CD4-positive, alpha-beta T cell (primary cell): ENCODE measurements around the gene TTC34. TPM values are rescaled to one million over a fixed set of nuclear protein-coding genes. Genes with fewer than 3 reads are reported as not detected.

Experiments
- ATAC-seq: fragments of 200-7000 bp; cut with Tn5 transposase; one replicate; pipeline ENCODE4 v1.10.0; 2022; ENCODE audit warnings: mild to moderate bottlenecking; ENCODE audit not compliant: poor library complexity
- CTCF ChIA-PET: fragments of 350-600 bp; sonication (Branson Sonifier 250); formaldehyde crosslinking; loops from one replicate; lab custom pipeline; 2021; ENCODE audit warnings: antibody characterized with exemption, inconsistent platforms; lab: Charles Lee
- POLR2A ChIA-PET: fragments of 350-600 bp; sonication (Branson Sonifier 250); formaldehyde crosslinking; loops from one replicate; lab custom pipeline; 2021; ENCODE audit warnings: antibody characterized with exemption, inconsistent platforms; lab: Charles Lee
- DNase-seq, 14 experiments: peaks; one replicate each; pipeline ENCODE4 v3.0.0-alpha.2; 2013 to 2020; ENCODE audit warnings: mixed read lengths in 2 of 14
- H3K27ac ChIP-seq, 2 donors: one replicate each; pipeline versions ENCODE4 v1.5.1 to v1.7.0; 2013; ENCODE audit warnings: low read length in 2 of 2, low read depth in 1 of 2, mild to moderate bottlenecking in 1 of 2
- H3K27me3 ChIP-seq, 2 experiments: 1 replicate in 1 of 2; 2 replicates in 1 of 2; pipeline versions ENCODE4 v1.6.1 to v1.7.0; 2013; ENCODE audit warnings: low read length in 2 of 2, control low read depth in 1 of 2, mild to moderate bottlenecking in 1 of 2, moderate library complexity in 1 of 2; ENCODE audit not compliant: insufficient read depth in 2 of 2, control insufficient read depth in 1 of 2
- H3K36me3 ChIP-seq: one replicate; pipeline ENCODE4 v1.6.1; 2013; ENCODE audit warnings: low read length, control low read depth; ENCODE audit not compliant: insufficient read depth
- H3K4me1 ChIP-seq: one replicate; pipeline ENCODE4 v1.6.1; 2013; ENCODE audit warnings: low read length, control low read depth; ENCODE audit not compliant: insufficient read depth
- H3K4me3 ChIP-seq: one replicate; pipeline ENCODE4 v1.5.1; 2013; ENCODE audit warnings: mild to moderate bottlenecking, low read length, moderate library complexity
- H3K9me3 ChIP-seq, 2 experiments: 1 replicate in 1 of 2; 2 replicates in 1 of 2; pipeline versions ENCODE4 v1.6.1 to v1.7.0; 2013; ENCODE audit warnings: low read length in 2 of 2, mild to moderate bottlenecking in 2 of 2, control low read depth in 1 of 2, moderate library complexity in 1 of 2; ENCODE audit not compliant: control insufficient read depth in 1 of 2, insufficient read depth in 1 of 2
- H3K27ac Mint-ChIP-seq: one replicate; pipeline ENCODE4 v1.8.0; 2020; ENCODE audit warnings: mixed read lengths
- H3K27me3 Mint-ChIP-seq: one replicate; pipeline ENCODE4 v1.8.0; 2021; ENCODE audit warnings: mixed read lengths
- H3K36me3 Mint-ChIP-seq: one replicate; pipeline ENCODE4 v1.8.0; 2021; ENCODE audit warnings: low read depth, mixed read lengths
- H3K4me1 Mint-ChIP-seq: one replicate; pipeline ENCODE4 v1.8.0; 2021; ENCODE audit warnings: low read depth, mixed read lengths
- H3K4me3 Mint-ChIP-seq: one replicate; pipeline ENCODE4 v1.8.0; 2020; ENCODE audit warnings: mild to moderate bottlenecking, mixed read lengths
- H3K9me3 Mint-ChIP-seq: one replicate; pipeline ENCODE4 v1.8.0; 2020; ENCODE audit warnings: mixed read lengths
- intact Hi-C, 2 experiments: fragments of 100-400 bp; cut with DNase I in 1 of 2; cut with micrococcal nuclease in 1 of 2; formaldehyde crosslinking; loops; one replicate each; pipeline versions ENCODE4 v1.15.1 to v1.9.0; 2023 to 2025; cut with DNase I, micrococcal nuclease
- total RNA-seq, 174 experiments: library from RNA in 2 of 174; stranded (reverse) in 2 of 174; gene quantifications; one replicate each; pipeline ENCODE4 v1.2.3 and lab custom pipeline; 2021 to 2026
- TF ChIP-seq, protein P1 (sequence below): fragments of 200-600 bp; IDR thresholded peaks from one replicate; pipeline ENCODE4 v1.8.0; 2022; ENCODE audit warnings: antibody characterized with exemption, mild to moderate bottlenecking

TTC34 gene
- total RNA-seq, 2 experiments from 2014 or later: 1.3 TPM

DNA sequence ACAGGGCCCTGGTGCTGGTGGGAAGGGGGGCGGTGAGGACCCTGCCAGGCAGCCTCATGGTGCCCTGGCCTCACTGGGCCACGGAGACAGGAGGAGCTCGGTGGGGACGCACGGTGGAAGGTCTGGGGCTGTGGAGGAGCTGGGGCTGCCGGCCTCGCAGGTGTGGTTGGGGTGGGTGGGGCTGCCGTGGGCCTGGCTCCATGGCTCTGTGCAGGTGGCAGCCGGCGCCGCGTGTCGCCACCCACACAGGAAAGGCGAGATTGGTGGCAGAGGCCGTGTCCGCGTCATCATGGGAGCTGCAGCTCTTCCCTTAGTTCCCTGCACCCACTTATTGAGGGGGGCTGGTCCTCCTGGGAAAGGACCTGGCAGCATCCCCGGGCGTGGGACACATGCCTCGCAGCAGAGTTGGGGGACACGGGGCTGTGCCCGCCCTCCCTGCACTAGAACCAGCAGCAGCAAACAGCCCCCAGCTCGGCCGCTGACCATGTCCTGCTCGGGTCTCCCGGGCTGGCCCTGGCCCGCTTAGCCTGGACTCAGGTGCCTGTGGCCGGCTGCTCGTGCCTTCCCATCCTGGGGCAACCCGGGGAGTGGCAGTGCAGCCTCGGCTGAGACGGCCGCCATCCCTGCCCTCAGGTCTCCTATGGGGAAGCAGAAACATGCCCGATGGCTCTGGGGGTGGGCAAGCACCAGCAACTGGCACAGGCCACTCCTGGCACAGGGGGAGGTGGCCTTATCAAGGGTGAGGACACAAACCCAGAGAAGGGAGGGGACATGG is 7.5 kb upstream of the TTC34 start:
- POLR2A ChIA-PET: no interaction called here
- no peaks in the 10 kb centered on the region for H3K36me3 Mint-ChIP-seq
- H3K27me3 Mint-ChIP-seq: no peaks in the 10 kb centered on the region
- H3K4me3 Mint-ChIP-seq: no peak overlapping the region
- H3K27ac ChIP-seq: no peak overlapping the region
- no peaks in the 10 kb centered on the region for H3K9me3 Mint-ChIP-seq
- intact Hi-C loops: no loop called here
- no peak overlapping the region for H3K4me3 ChIP-seq
- peaks cover 0 to 22% of the 10 kb centered on the region in 2 experiments for H3K9me3 ChIP-seq
- ATAC-seq (no peak), DNase-seq (no peak)
- TF ChIP-seq, protein P1, sequence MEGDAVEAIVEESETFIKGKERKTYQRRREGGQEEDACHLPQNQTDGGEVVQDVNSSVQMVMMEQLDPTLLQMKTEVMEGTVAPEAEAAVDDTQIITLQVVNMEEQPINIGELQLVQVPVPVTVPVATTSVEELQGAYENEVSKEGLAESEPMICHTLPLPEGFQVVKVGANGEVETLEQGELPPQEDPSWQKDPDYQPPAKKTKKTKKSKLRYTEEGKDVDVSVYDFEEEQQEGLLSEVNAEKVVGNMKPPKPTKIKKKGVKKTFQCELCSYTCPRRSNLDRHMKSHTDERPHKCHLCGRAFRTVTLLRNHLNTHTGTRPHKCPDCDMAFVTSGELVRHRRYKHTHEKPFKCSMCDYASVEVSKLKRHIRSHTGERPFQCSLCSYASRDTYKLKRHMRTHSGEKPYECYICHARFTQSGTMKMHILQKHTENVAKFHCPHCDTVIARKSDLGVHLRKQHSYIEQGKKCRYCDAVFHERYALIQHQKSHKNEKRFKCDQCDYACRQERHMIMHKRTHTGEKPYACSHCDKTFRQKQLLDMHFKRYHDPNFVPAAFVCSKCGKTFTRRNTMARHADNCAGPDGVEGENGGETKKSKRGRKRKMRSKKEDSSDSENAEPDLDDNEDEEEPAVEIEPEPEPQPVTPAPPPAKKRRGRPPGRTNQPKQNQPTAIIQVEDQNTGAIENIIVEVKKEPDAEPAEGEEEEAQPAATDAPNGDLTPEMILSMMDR: no peak
- no peaks in the 10 kb centered on the region for H3K4me1 Mint-ChIP-seq
- CTCF ChIA-PET: no interaction called here
- H3K4me1 ChIP-seq: no peaks in the 10 kb centered on the region
- no peaks in the 10 kb centered on the region for H3K36me3 ChIP-seq
- H3K27me3 ChIP-seq: no peaks in the 10 kb centered on the region
- H3K27ac Mint-ChIP-seq: no peak overlapping the region

DNA sequence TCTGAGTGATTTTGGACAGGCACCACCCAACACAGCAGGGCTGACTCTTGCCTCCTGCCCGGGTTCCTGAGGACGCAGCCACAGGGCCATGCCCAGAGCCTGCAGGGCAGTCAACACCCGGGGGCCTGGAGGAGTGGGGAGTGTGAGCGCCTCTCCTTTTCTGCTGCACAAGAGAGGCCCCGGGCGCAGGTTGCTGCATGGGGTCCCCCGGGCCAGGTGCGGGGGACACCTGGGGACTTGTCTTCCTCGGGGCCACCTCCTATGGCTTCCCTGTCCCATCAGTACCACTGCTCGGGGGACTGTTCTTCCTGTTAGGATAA is 6.9 kb upstream of the TTC34 start:
- CTCF ChIA-PET: no interaction called here
- Mint-ChIP-seq H3K9me3 (no peaks in the 10 kb centered on the region), H3K36me3 (no peaks in the 10 kb centered on the region), H3K27me3 (no peaks in the 10 kb centered on the region), H3K4me3 (no peak overlapping the region), H3K4me1 (no peaks in the 10 kb centered on the region), H3K27ac (no peak overlapping the region)
- DNase-seq (no peak), ATAC-seq (no peak)
- Histone ChIP-seq H3K4me1 (no peaks in the 10 kb centered on the region), H3K27ac (no peak overlapping the region), H3K4me3 (no peak overlapping the region), H3K27me3 (no peaks in the 10 kb centered on the region), H3K36me3 (no peaks in the 10 kb centered on the region), H3K9me3 (peaks cover 0 to 22% of the 10 kb centered on the region in 2 experiments)
- TF ChIP-seq, protein P1: no peak
- intact Hi-C loops: no loop called here
- POLR2A ChIA-PET: no interaction called here

DNA sequence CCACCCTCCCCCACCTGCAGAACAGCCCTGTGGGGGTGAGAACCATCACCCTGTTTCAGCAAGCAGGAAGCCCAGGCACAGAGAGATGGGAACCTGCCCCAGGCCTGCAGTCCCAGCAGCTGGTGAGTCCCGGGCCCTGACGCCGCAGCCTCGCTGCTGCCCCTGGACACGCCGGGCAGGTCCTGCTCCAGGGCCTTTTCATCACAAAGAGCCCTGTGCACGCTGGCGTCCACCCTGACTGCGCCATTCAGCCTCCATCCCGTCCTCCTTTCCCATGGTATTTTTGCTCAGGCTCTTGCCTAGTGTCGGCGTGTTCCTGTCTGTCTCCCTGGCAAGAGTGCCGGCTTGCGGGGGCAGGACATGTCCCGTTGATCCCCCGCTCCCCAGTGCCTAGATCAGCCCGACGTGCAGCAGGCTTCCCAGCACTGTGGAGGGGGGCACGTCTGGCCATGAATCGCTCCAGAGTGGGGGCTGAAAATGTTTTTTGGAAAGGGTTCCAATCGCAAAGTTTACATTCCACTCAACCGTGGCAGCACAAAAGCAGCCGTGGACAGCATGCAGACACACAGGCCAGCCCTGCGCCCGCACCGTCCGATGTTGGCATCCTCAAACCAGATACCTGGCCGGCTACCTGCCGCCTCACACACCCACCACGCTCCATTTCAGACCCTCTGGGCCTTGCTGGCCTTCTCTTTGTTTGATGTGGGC is 6.3 kb upstream of the TTC34 start:
- POLR2A ChIA-PET: no interaction called here
- TF ChIP-seq, protein P1: no peak
- H3K36me3 ChIP-seq: no peaks in the 10 kb centered on the region
- no peak overlapping the region for H3K4me3 Mint-ChIP-seq
- no peak for DNase-seq
- H3K36me3 Mint-ChIP-seq: no peaks in the 10 kb centered on the region
- H3K27ac Mint-ChIP-seq: no peak overlapping the region
- ATAC-seq: no peak
- no peak overlapping the region for H3K27ac ChIP-seq
- peaks cover 0 to 22% of the 10 kb centered on the region in 2 experiments for H3K9me3 ChIP-seq
- H3K9me3 Mint-ChIP-seq: no peaks in the 10 kb centered on the region
- no peaks in the 10 kb centered on the region for H3K4me1 ChIP-seq
- no peak overlapping the region for H3K4me3 ChIP-seq
- H3K27me3 Mint-ChIP-seq: no peaks in the 10 kb centered on the region
- intact Hi-C loops: no loop called here
- H3K4me1 Mint-ChIP-seq: no peaks in the 10 kb centered on the region
- CTCF ChIA-PET: no interaction called here
- H3K27me3 ChIP-seq: no peaks in the 10 kb centered on the region
